C4-2B (cell line): ENCODE data around the gene ANKIB1.

Experiments used
- CTCF ChIP-seq: fragments of 450-650 bp; conservative IDR thresholded peaks from 2 replicates; pipeline ENCODE4 v1.5.1; 2017; ENCODE audit warnings: mild to moderate bottlenecking
- ZFX ChIP-seq: fragments of 450-650 bp; IDR thresholded peaks from 2 replicates; pipeline ENCODE4 v1.6.1; 2017

- TF ChIP-seq CTCF (no peak), ZFX (no peak)
Measured at GRCh38 chr7:92268921-92269320, 23.1 kb downstream of the ANKIB1 start.
